Activated T-cell treated with anti-CD3 and anti-CD28 coated beads, Interleukin-2, amount 50 U/mL, for 1 hour (primary cell): Measurements from ENCODE around the gene PCSK4.
"Not testable (repeated sequence)": the region's sequence is repeated elsewhere in the genome, so short reads cannot be mapped to it uniquely, and the experiment has no call there.

Source experiments
- DNase-seq: peaks from one replicate; pipeline ENCODE4 v3.0.0-alpha.2; 2020

PCSK4 gene

GRCh38 chr19:1490311-1491113 lies at the start of gene PCSK4:
TSS of gene PCSK4 (minus strand) at chr19:1490350. CDS start at chr19:1490346, 4 bp downstream.
- peak; percentile 98 for DNase-seq

GRCh38 chr19:1539749-1540148 lies 49.6 kb upstream of the PCSK4 start:
- not testable (repeated sequence) for DNase-seq

GRCh38 chr19:1538978-1539377 lies 48.8 kb upstream of the PCSK4 start:
- DNase-seq: no peak

GRCh38 chr19:1535699-1536098 lies 45.5 kb upstream of the PCSK4 start:
- not testable (repeated sequence) for DNase-seq

GRCh38 chr19:1534972-1535371 lies 44.8 kb upstream of the PCSK4 start:
- no peak for DNase-seq

- DNase-seq: no peak
Measured at GRCh38 chr19:1533510-1534150, 43.5 kb upstream of the PCSK4 start.

- DNase-seq: no peak
Measured at GRCh38 chr19:1532003-1532402, 41.9 kb upstream of the PCSK4 start.

- DNase-seq: no peak
Measured at GRCh38 chr19:1531587-1531986, 41.4 kb upstream of the PCSK4 start.

GRCh38 chr19:1530856-1531255 lies 40.7 kb upstream of the PCSK4 start:
- not testable (repeated sequence) for DNase-seq

GRCh38 chr19:1529430-1529816 lies 39.3 kb upstream of the PCSK4 start:
- no peak for DNase-seq

GRCh38 chr19:1528596-1529429 lies 38.7 kb upstream of the PCSK4 start:
- DNase-seq: no peak

- DNase-seq: no peak
Measured at GRCh38 chr19:1527650-1528309, 37.6 kb upstream of the PCSK4 start.

GRCh38 chr19:1526979-1527649 lies 37.0 kb upstream of the PCSK4 start:
- no peak for DNase-seq

GRCh38 chr19:1526066-1526778 lies 36.1 kb upstream of the PCSK4 start:
- DNase-seq: no peak

GRCh38 chr19:1525343-1525742 lies 35.2 kb upstream of the PCSK4 start:
- no peak for DNase-seq

- no peak for DNase-seq
Measured at GRCh38 chr19:1524972-1525325, 34.8 kb upstream of the PCSK4 start.

- no peak for DNase-seq
Measured at GRCh38 chr19:1524287-1524971, 34.3 kb upstream of the PCSK4 start.

- DNase-seq: no peak
Measured at GRCh38 chr19:1523412-1524286, 33.5 kb upstream of the PCSK4 start, which contains the start of gene PLK5. TSS of gene PLK5 (plus strand) at chr19:1524077. CDS start at chr19:1526997, 2,920 bp downstream.

GRCh38 chr19:1522838-1523237 lies 32.7 kb upstream of the PCSK4 start:
- no peak for DNase-seq

GRCh38 chr19:1522061-1522460 lies 31.9 kb upstream of the PCSK4 start:
- no peak for DNase-seq
